OCI-LY3 (cell line): ENCODE data around the gene OR10V1.

ENCODE experiments used
- H2AFZ ChIP-seq: fragments of 200-600, 300-600 bp; shearing (Covaris generic); 2 replicates; pipeline ENCODE4 v1.6.0; 2014; ENCODE audit warnings: antibody characterized with exemption, low read depth, low read length
- H3K27ac ChIP-seq: fragments of 200-600, 300-600 bp; sonication (generic); 2 replicates; pipeline ENCODE4 v1.5.1; 2014; ENCODE audit warnings: mild to moderate bottlenecking, low read length, moderate library complexity, mixed read lengths
- H3K27me3 ChIP-seq: fragments of 200-600, 300-600 bp; sonication (generic); 2 replicates; pipeline ENCODE4 v1.6.1; 2014; ENCODE audit warnings: low read depth, low read length, mixed read lengths
- H3K36me3 ChIP-seq: fragments of 200-600, 300-600 bp; sonication (generic); replicated peaks from 2 replicates; pipeline ENCODE3; 2014; ENCODE audit warnings: low read depth, low read length, mixed read lengths
- H3K4me1 ChIP-seq: fragments of 300-600, 200-600 bp; sonication (generic); 2 replicates; pipeline ENCODE4 v1.6.1; 2014; ENCODE audit warnings: low read length, mixed read lengths
- H3K4me2 ChIP-seq: fragments of 200-600, 300-600 bp; sonication (generic); 2 replicates; pipeline ENCODE4 v1.6.1; 2014; ENCODE audit warnings: low read length, mixed read lengths
- H3K4me3 ChIP-seq: fragments of 300-600, 200-600 bp; sonication (generic); 2 replicates; pipeline ENCODE4 v1.5.1; 2014; ENCODE audit warnings: antibody characterized with exemption, mild to moderate bottlenecking, low read length, moderate library complexity
- H3K79me2 ChIP-seq: fragments of 300-600, 200-600 bp; shearing (Covaris generic); 2 replicates; pipeline ENCODE4 v1.6.1; 2014; ENCODE audit warnings: mild to moderate bottlenecking, low read length, mixed read lengths
- H3K9ac ChIP-seq: fragments of 300-600, 200-600 bp; shearing (Covaris generic); 2 replicates; pipeline ENCODE4 v1.6.0; 2014; ENCODE audit warnings: mild to moderate bottlenecking, low read length, moderate library complexity
- H3K9me3 ChIP-seq: fragments of 200-600, 300-600 bp; shearing (Covaris generic); 2 replicates; pipeline ENCODE4 v1.6.1; 2014; ENCODE audit warnings: low read length, mixed read lengths; ENCODE audit not compliant: insufficient read depth
- H4K20me1 ChIP-seq: fragments of 200-600, 300-600 bp; sonication (generic); 2 replicates; pipeline ENCODE4 v1.6.1; 2016; ENCODE audit warnings: low read length, mixed read lengths; ENCODE audit not compliant: insufficient read depth
- EZH2phosphoT487 ChIP-seq: fragments of 200-600 bp; shearing (Covaris generic); IDR thresholded peaks from 2 replicates; pipeline ENCODE4 v1.6.1; 2018; ENCODE audit warnings: antibody characterized with exemption, mixed run types, low read depth
- TF ChIP-seq, protein P1 (sequence below): fragments of 200-600, 300-600 bp; sonication (generic); IDR thresholded peaks from 2 replicates; pipeline ENCODE4 v1.5.1; 2014; ENCODE audit warnings: antibody characterized with exemption, low read length, low read depth

The OR10V1 gene

DNA sequence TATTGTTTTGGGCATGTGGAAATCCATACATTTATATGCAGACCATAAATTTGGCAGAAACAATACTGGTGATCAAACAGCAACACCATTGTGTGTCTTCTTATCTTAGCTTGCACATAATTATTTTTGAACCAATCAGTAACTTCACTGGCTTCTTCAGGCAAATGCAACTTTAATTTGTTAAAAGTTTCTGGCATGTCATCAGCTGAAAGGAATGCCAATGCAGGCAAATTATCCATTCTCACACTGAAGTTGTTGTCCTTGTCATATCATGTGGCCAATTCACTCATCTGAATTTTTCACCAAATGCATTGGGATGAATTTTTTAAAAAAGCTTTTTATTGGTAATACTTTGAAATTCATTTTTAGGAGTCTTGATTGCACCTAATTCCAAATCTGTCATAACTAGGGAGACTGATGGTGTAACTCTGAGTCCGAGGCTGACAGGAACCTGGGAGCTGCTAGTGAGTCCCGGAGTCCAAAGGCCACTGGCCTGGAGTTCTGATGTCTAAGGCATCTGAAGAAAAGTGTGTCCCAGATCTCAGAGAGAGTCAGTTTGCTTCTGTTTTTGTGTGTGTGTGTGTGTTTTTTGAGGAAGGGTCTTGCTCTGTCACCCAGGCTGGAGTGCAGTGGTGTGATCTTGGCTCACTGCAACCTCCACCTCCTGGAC lies 17.4 kb upstream of the OR10V1 start:
- Histone ChIP-seq H2AFZ (no peak overlapping the region), H3K27ac (no peak overlapping the region), H3K4me2 (no peak overlapping the region), H3K9me3 (no peaks in the 10 kb centered on the region), H3K9ac (no peak overlapping the region), H3K36me3 (no peaks in the 10 kb centered on the region), H3K4me1 (no peaks in the 10 kb centered on the region), H3K27me3 (no peaks in the 10 kb centered on the region), H3K79me2 (no peaks in the 10 kb centered on the region), H3K4me3 (no peak overlapping the region), H4K20me1 (no peaks in the 10 kb centered on the region)
- no peak for TF ChIP-seq EZH2phosphoT487
- TF ChIP-seq, protein P1, sequence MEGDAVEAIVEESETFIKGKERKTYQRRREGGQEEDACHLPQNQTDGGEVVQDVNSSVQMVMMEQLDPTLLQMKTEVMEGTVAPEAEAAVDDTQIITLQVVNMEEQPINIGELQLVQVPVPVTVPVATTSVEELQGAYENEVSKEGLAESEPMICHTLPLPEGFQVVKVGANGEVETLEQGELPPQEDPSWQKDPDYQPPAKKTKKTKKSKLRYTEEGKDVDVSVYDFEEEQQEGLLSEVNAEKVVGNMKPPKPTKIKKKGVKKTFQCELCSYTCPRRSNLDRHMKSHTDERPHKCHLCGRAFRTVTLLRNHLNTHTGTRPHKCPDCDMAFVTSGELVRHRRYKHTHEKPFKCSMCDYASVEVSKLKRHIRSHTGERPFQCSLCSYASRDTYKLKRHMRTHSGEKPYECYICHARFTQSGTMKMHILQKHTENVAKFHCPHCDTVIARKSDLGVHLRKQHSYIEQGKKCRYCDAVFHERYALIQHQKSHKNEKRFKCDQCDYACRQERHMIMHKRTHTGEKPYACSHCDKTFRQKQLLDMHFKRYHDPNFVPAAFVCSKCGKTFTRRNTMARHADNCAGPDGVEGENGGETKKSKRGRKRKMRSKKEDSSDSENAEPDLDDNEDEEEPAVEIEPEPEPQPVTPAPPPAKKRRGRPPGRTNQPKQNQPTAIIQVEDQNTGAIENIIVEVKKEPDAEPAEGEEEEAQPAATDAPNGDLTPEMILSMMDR, result no peak

DNA sequence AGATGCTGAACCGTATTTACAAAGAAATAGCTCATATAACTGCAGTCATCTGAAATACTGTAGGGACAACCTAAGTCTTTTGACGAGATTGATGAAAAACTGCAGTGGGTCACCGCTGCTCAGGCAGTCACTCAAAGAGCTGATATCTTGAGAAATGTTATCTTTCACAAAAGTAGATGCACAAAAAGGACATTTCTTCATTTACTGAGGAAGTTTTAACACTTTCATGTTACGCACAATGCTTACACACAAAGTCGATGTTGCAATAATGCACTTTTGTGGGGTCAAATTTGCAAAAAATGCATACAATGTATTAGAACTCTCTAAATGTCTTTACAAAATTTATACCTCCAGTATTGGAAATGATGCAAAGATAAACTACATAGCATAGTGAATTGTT lies 16.2 kb upstream of the OR10V1 start:
- Histone ChIP-seq H3K4me1 (no peaks in the 10 kb centered on the region), H3K36me3 (no peaks in the 10 kb centered on the region), H2AFZ (no peak overlapping the region), H4K20me1 (no peaks in the 10 kb centered on the region), H3K4me2 (no peak overlapping the region), H3K4me3 (no peak overlapping the region), H3K9ac (no peak overlapping the region), H3K79me2 (no peaks in the 10 kb centered on the region), H3K27me3 (no peaks in the 10 kb centered on the region), H3K27ac (no peak overlapping the region), H3K9me3 (no peaks in the 10 kb centered on the region)
- TF ChIP-seq EZH2phosphoT487, result no peak
- TF ChIP-seq, protein P1, result no peak

DNA sequence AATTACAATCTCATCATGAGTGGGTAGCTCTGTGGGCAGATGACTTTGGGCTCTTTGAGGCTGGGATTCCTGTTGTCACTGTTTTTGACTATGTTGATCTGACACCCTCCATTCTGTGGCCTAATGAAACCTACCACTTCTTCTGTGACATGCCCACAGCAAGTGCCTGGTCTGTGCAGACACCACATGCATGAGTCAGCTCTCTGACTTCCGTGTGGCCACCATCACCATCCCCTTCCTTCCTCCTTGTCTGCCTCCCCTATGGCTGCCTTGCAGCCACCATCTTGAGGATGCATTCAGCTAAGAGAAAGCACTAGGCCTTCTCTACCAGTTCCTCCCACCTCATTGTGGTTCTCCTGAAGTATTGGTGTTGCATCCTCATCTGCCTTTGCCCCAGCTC lies 15.3 kb upstream of the OR10V1 start:
- Histone ChIP-seq H3K4me3 (no peak overlapping the region), H3K9ac (no peak overlapping the region), H2AFZ (peak overlapping the region; percentile 57; the same call in 1 of the 2 replicates), H4K20me1 (no peaks in the 10 kb centered on the region), H3K4me2 (no peak overlapping the region), H3K9me3 (no peaks in the 10 kb centered on the region), H3K79me2 (no peaks in the 10 kb centered on the region), H3K27ac (no peak overlapping the region), H3K4me1 (no peaks in the 10 kb centered on the region), H3K36me3 (no peaks in the 10 kb centered on the region), H3K27me3 (no peaks in the 10 kb centered on the region)
- TF ChIP-seq, protein P1, result no peak
- TF ChIP-seq EZH2phosphoT487, result no peak

DNA sequence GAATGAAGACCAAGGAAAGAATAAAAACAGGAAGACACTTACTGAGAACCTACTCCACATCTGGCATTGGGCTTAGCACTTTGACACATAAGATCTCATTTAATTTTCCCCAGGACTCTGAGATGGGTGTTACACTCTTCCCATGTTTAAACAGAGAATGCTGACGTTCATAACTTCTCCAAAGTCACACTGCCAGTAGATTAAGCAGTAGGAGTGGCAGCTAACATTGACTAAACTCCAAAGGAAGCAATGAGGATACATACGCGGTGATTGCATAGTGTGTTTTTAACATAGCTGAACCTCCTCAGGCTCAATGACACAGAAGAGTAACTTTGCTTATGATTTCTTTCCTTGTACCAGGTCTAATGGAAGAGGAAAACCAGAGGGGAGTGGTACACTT lies 14.5 kb upstream of the OR10V1 start:
- Histone ChIP-seq H3K9me3 (no peaks in the 10 kb centered on the region), H3K4me1 (no peaks in the 10 kb centered on the region), H3K4me2 (no peak overlapping the region), H3K79me2 (no peaks in the 10 kb centered on the region), H3K4me3 (no peak overlapping the region), H3K27ac (no peak overlapping the region), H3K36me3 (no peaks in the 10 kb centered on the region), H3K9ac (no peak overlapping the region), H2AFZ (no peak overlapping the region), H4K20me1 (no peaks in the 10 kb centered on the region), H3K27me3 (peaks cover 3% of the 10 kb centered on the region; the same call in 1 of the 2 replicates)
- no peak for TF ChIP-seq EZH2phosphoT487
- TF ChIP-seq, protein P1, result no peak
